Ishikawa (cell line): ENCODE data around the gene TCF4.

Source experiments
- CEBPB ChIP-seq: IDR thresholded peaks from 2 replicates; pipeline ENCODE4 v1.6.1; 2012
- CREB1 ChIP-seq: IDR thresholded peaks from 2 replicates; pipeline ENCODE4 v1.6.1; 2012; ENCODE audit warnings: low read depth
- EGR1 ChIP-seq: IDR thresholded peaks from 2 replicates; pipeline ENCODE4 v1.6.1; 2012
- EP300 ChIP-seq: IDR thresholded peaks from 2 replicates; pipeline ENCODE4 v1.6.1; 2012; ENCODE audit warnings: borderline replicate concordance
- FOXM1 ChIP-seq: IDR thresholded peaks from 2 replicates; pipeline ENCODE4 v1.6.1; 2012; ENCODE audit warnings: low read depth, borderline replicate concordance
- NFIC ChIP-seq: IDR thresholded peaks from 2 replicates; pipeline ENCODE4 v1.6.1; 2012
- RAD21 ChIP-seq: IDR thresholded peaks from 2 replicates; pipeline ENCODE4 v1.6.1; 2012; ENCODE audit warnings: low read depth
- REST ChIP-seq: IDR thresholded peaks from 2 replicates; pipeline ENCODE4 v1.6.1; 2012; ENCODE audit warnings: low read depth, mild to moderate bottlenecking
- TAF1 ChIP-seq: IDR thresholded peaks from 2 replicates; pipeline ENCODE4 v1.6.1; 2012; ENCODE audit warnings: low read depth, mild to moderate bottlenecking
- TCF12 ChIP-seq: IDR thresholded peaks from 2 replicates; pipeline ENCODE4 v1.6.1; 2012; ENCODE audit warnings: low read depth
- TEAD4 ChIP-seq: IDR thresholded peaks from 2 replicates; pipeline ENCODE4 v1.6.1; 2012
- USF1 ChIP-seq: IDR thresholded peaks from 2 replicates; pipeline ENCODE4 v1.6.1; 2012
- YY1 ChIP-seq: IDR thresholded peaks from 2 replicates; pipeline ENCODE4 v1.6.1; 2012; ENCODE audit warnings: low read depth
- ZBTB7A ChIP-seq: IDR thresholded peaks from 2 replicates; pipeline ENCODE4 v1.6.1; 2012; ENCODE audit warnings: low read depth
- TF ChIP-seq, protein P1 (sequence below): IDR thresholded peaks from 2 replicates; pipeline ENCODE4 v1.6.1; 2012

The TCF4 gene

GRCh38 chr18:55334875-55335274 lies 253.1 kb downstream of the TCF4 start:
- TF ChIP-seq RAD21, result no peak
- no peak for TF ChIP-seq TCF12
- no peak for TF ChIP-seq USF1
- no peak for TF ChIP-seq EP300
- no peak for TF ChIP-seq REST
- no peak for TF ChIP-seq ZBTB7A
- no peak for TF ChIP-seq FOXM1
- no peak for TF ChIP-seq TEAD4
- no peak for TF ChIP-seq EGR1
- no peak for TF ChIP-seq CEBPB
- no peak for TF ChIP-seq YY1
- TF ChIP-seq TAF1, result no peak
- TF ChIP-seq CREB1, result no peak
- TF ChIP-seq, protein P1, sequence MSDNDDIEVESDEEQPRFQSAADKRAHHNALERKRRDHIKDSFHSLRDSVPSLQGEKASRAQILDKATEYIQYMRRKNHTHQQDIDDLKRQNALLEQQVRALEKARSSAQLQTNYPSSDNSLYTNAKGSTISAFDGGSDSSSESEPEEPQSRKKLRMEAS, result no peak
- no peak for TF ChIP-seq NFIC

DNA sequence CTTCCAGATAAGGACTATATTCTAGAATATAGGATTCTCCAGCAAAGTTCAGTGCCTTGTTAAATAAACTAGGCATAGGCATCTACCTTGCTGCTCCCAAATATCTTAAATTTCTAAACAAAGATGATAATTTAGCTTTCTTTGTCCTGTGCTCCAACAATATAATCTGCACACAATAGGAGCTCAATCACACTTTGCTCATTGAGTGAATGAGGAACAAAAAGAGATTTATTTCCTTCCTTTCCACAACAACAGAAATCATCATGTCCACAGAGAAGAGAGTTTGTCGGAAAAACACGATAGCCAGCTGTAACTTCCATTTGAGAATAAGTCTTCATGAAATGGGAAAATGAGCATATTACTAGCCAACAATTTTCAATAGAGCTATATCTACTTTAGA lies 256.7 kb downstream of the TCF4 start:
- TF ChIP-seq CEBPB (no peak), EGR1 (no peak), TCF12 (no peak), TEAD4 (no peak), NFIC (no peak), TAF1 (no peak), RAD21 (no peak), FOXM1 (no peak), YY1 (no peak), CREB1 (no peak), USF1 (no peak), REST (no peak), ZBTB7A (no peak), EP300 (no peak)
- TF ChIP-seq, protein P1, result no peak

- no peak for TF ChIP-seq TEAD4
- TF ChIP-seq CREB1, result no peak
- no peak for TF ChIP-seq NFIC
- TF ChIP-seq RAD21, result no peak
- TF ChIP-seq TAF1, result no peak
- TF ChIP-seq FOXM1, result no peak
Measured at GRCh38 chr18:55328301-55328700, 259.7 kb downstream of the TCF4 start.

GRCh38 chr18:55327454-55327853 lies 260.5 kb downstream of the TCF4 start:
- TF ChIP-seq RAD21 (no peak), FOXM1 (no peak), YY1 (no peak), REST (no peak), TEAD4 (no peak), EGR1 (no peak), TCF12 (no peak), CREB1 (no peak), ZBTB7A (no peak), USF1 (no peak), NFIC (no peak), TAF1 (no peak), CEBPB (no peak), EP300 (no peak)
- TF ChIP-seq, protein P1, result no peak
